Measurements from ENCODE around the gene MAFG. TPM values are rescaled to one million over a fixed set of nuclear protein-coding genes. Genes with fewer than 3 reads are reported as not detected.

Gene MAFG
- polyA plus RNA-seq, 1 donor (not counting 4 experiments of a cell fraction or from before 2014, with no cell fraction given): 8.3 TPM

- Histone ChIP-seq H3K27me3 (ENCODE audit: control insufficient read depth, extremely low read depth, insufficient read depth, low read length) (no peaks in the 10 kb centered on the region), H2AFZ (ENCODE audit: control insufficient read depth, low read length) (no peak overlapping the region), H3K9me3 (ENCODE audit: control insufficient read depth, low read depth, low read length) (no peaks in the 10 kb centered on the region), H3K9me1 (ENCODE audit: control insufficient read depth, extremely low read depth, insufficient read depth, low read length) (no peaks in the 10 kb centered on the region), H3K79me2 (ENCODE audit: control insufficient read depth, insufficient read depth, low read length) (peaks cover 80% of the 10 kb centered on the region), H3K4me1 (ENCODE audit: control insufficient read depth, extremely low read depth, insufficient read depth, low read length) (peaks cover 33% of the 10 kb centered on the region), H3K4me2 (ENCODE audit: control insufficient read depth, extremely low read depth, insufficient read depth, low read depth, low read length) (no peak overlapping the region), H3K4me3 (ENCODE audit: control insufficient read depth in 2 of 3, extremely low read depth in 1 of 3, insufficient read depth in 2 of 3, low read depth in 1 of 3, low read length in 3 of 3) (no peak overlapping the region), H4K20me1 (ENCODE audit: control insufficient read depth, extremely low read depth, insufficient read depth, low read length) (peaks cover 12% of the 10 kb centered on the region), H3K27ac (ENCODE audit: control insufficient read depth, insufficient read depth, low read length) (no peak overlapping the region), H3K36me3 (ENCODE audit: control insufficient read depth in 2 of 2, extremely low read depth in 1 of 2, insufficient read depth in 2 of 2, low read length in 2 of 2) (peaks cover 24 to 30% of the 10 kb centered on the region in 2 experiments), H3K9ac (ENCODE audit: control insufficient read depth, extremely low read depth, insufficient read depth, low read length) (no peak overlapping the region)
- DNase-seq (ENCODE audit: low read depth, low spot score) (no peak), FAIRE-seq (no peak)
- TF ChIP-seq CTCF (optimal IDR thresholded peaks at IDR 0.05 in 1 of 3, IDR thresholded peaks at IDR 0.05 in 1 of 3, conservative IDR thresholded peaks at IDR 0.05 in 1 of 3; ENCODE audit: extremely low read depth in 1 of 3, insufficient read depth in 2 of 3, low read length in 3 of 3) (no peak), EZH2 (IDR thresholded peaks at IDR 0.05; ENCODE audit: low read length) (no peak)
- dilution Hi-C loops (cut with MboI; ENCODE audit: extremely low pct_ligation_motif_present, low sequenced_read_pairs): no loop called here
These were observed 6.0 kb downstream of the MAFG start for GRCh38 chr17:81921537-81921862.

GRCh38 chr17:81920612-81921536 lies 6.7 kb downstream of the MAFG start:
- no peak for FAIRE-seq
- H3K4me2 ChIP-seq (ENCODE audit: control insufficient read depth, extremely low read depth, insufficient read depth, low read depth, low read length): no peak overlapping the region

More at GRCh38 chr17:81920612-81921536, 6.7 kb downstream of the MAFG start:
- Histone ChIP-seq H3K4me1 (ENCODE audit: control insufficient read depth, extremely low read depth, insufficient read depth, low read length) (peaks cover 33% of the 10 kb centered on the region), H3K36me3 (ENCODE audit: control insufficient read depth in 2 of 2, extremely low read depth in 1 of 2, insufficient read depth in 2 of 2, low read length in 2 of 2) (peaks cover 24 to 33% of the 10 kb centered on the region in 2 experiments), H2AFZ (ENCODE audit: control insufficient read depth, low read length) (no peak overlapping the region), H3K79me2 (ENCODE audit: control insufficient read depth, insufficient read depth, low read length) (peaks cover 77% of the 10 kb centered on the region), H3K9me1 (ENCODE audit: control insufficient read depth, extremely low read depth, insufficient read depth, low read length) (no peaks in the 10 kb centered on the region), H3K27ac (ENCODE audit: control insufficient read depth, insufficient read depth, low read length) (no peak overlapping the region), H3K9ac (ENCODE audit: control insufficient read depth, extremely low read depth, insufficient read depth, low read length) (no peak overlapping the region), H3K9me3 (ENCODE audit: control insufficient read depth, low read depth, low read length) (no peaks in the 10 kb centered on the region), H3K27me3 (ENCODE audit: control insufficient read depth, extremely low read depth, insufficient read depth, low read length) (no peaks in the 10 kb centered on the region), H3K4me3 (ENCODE audit: control insufficient read depth in 2 of 3, extremely low read depth in 1 of 3, insufficient read depth in 2 of 3, low read depth in 1 of 3, low read length in 3 of 3) (no peak overlapping the region), H4K20me1 (ENCODE audit: control insufficient read depth, extremely low read depth, insufficient read depth, low read length) (peaks cover 12% of the 10 kb centered on the region)
- dilution Hi-C loops (cut with MboI; ENCODE audit: extremely low pct_ligation_motif_present, low sequenced_read_pairs): no loop called here
- no peak for TF ChIP-seq CTCF (optimal IDR thresholded peaks at IDR 0.05 in 1 of 3, IDR thresholded peaks at IDR 0.05 in 1 of 3, conservative IDR thresholded peaks at IDR 0.05 in 1 of 3; ENCODE audit: extremely low read depth in 1 of 3, insufficient read depth in 2 of 3, low read length in 3 of 3)
- TF ChIP-seq EZH2 (IDR thresholded peaks at IDR 0.05; ENCODE audit: low read length): no peak
- no peak for DNase-seq (ENCODE audit: low read depth, low spot score)
